Neural cell (in vitro differentiated cells): Measurements from ENCODE around the gene COL19A1. TPM values are rescaled to one million over a fixed set of nuclear protein-coding genes. Genes with fewer than 3 reads are reported as not detected.

Source experiments
- H2AFZ ChIP-seq: fragments of 200-600, 300-800 bp; sonication (generic), shearing (Covaris generic); 2 replicates; pipeline ENCODE4 v1.6.0; 2014; ENCODE audit warnings: low read depth, mild to moderate bottlenecking, antibody characterized with exemption, low read length, moderate library complexity
- H3F3A ChIP-seq: fragments of 200-600 bp; shearing (Covaris generic); 2 replicates; pipeline ENCODE4 v1.6.1; 2016; ENCODE audit warnings: mild to moderate bottlenecking, moderate library complexity, mixed read lengths, antibody characterized with exemption, low read length; ENCODE audit not compliant: insufficient read depth, poor library complexity, severe bottlenecking
- H3K27ac ChIP-seq: fragments of 200-600, 300-800 bp; sonication (generic), shearing (Covaris generic); 2 replicates; pipeline ENCODE4 v1.5.1; 2014; ENCODE audit warnings: mild to moderate bottlenecking, low read length, moderate library complexity
- H3K27me3 ChIP-seq: fragments of 300-800, 200-600 bp; sonication (generic), shearing (Covaris generic); 2 replicates; pipeline ENCODE4 v1.6.0; 2014; ENCODE audit warnings: mild to moderate bottlenecking, low read depth, low read length, moderate library complexity; ENCODE audit not compliant: insufficient read depth
- H3K36me3 ChIP-seq: fragments of 300-800, 200-600 bp; sonication (generic), shearing (Covaris generic); 2 replicates; pipeline ENCODE4 v1.5.1; 2014; ENCODE audit warnings: mild to moderate bottlenecking, antibody characterized with exemption, low read length, moderate library complexity; ENCODE audit not compliant: insufficient read depth
- H3K4me2 ChIP-seq: fragments of 300-800, 200-600 bp; sonication (generic), shearing (Covaris generic); 2 replicates; pipeline ENCODE4 v1.6.0; 2014; ENCODE audit warnings: mild to moderate bottlenecking, low read length
- H3K4me3 ChIP-seq: fragments of 300-800, 200-600 bp; sonication (generic), shearing (Covaris generic); 2 replicates; pipeline ENCODE4 v1.5.1; 2014; ENCODE audit warnings: mild to moderate bottlenecking, low read length, moderate library complexity
- H3K79me2 ChIP-seq: fragments of 200-600 bp; shearing (Covaris generic); replicated peaks from 2 replicates; pipeline ENCODE4 v1.6.0; 2014; ENCODE audit warnings: mild to moderate bottlenecking, low read length, moderate library complexity; ENCODE audit not compliant: insufficient read depth
- H3K9ac ChIP-seq: fragments of 300-800, 200-600 bp; sonication (generic), shearing (Covaris generic); 2 replicates; pipeline ENCODE4 v1.6.1; 2016; ENCODE audit warnings: mild to moderate bottlenecking, low read length, mixed read lengths
- H3K9me2 ChIP-seq: fragments of 200-600 bp; shearing (Covaris generic); 2 replicates; pipeline ENCODE4 v1.6.1; 2016; ENCODE audit warnings: mild to moderate bottlenecking, low read length, mixed read lengths; ENCODE audit not compliant: insufficient read depth
- H3K9me3 ChIP-seq: fragments of 200-600, 300-800 bp; sonication (generic), shearing (Covaris generic); 2 replicates; pipeline ENCODE4 v1.6.1; 2016; ENCODE audit warnings: mild to moderate bottlenecking, mixed run types, low read length, moderate library complexity, mixed read lengths
- H4K20me1 ChIP-seq: fragments of 200-600 bp; shearing (Covaris generic); 2 replicates; pipeline ENCODE4 v1.6.1; 2016; ENCODE audit warnings: mild to moderate bottlenecking, mixed run types; ENCODE audit not compliant: insufficient read depth
- CTCF ChIP-seq: fragments of 450-650 bp; IDR thresholded peaks from 2 replicates; pipeline ENCODE4 v1.5.1; 2014; ENCODE audit warnings: antibody characterized with exemption, mild to moderate bottlenecking, moderate library complexity; ENCODE audit not compliant: poor library complexity, severe bottlenecking
- EP300 ChIP-seq: fragments of 450-650 bp; conservative IDR thresholded peaks from 2 replicates; pipeline ENCODE4 v1.6.1; 2014; ENCODE audit warnings: antibody characterized with exemption, mild to moderate bottlenecking, moderate library complexity; ENCODE audit not compliant: poor library complexity, severe bottlenecking
- EZH2 ChIP-seq: fragments of 200-600, 300-800 bp; shearing (Covaris generic), sonication (generic); IDR thresholded peaks from 2 replicates; pipeline ENCODE4 v1.6.1; 2014; ENCODE audit warnings: antibody characterized with exemption, low read length, borderline replicate concordance, mild to moderate bottlenecking; ENCODE audit not compliant: insufficient read depth, poor library complexity, severe bottlenecking
- MXI1 ChIP-seq: fragments of 450-650 bp; conservative IDR thresholded peaks from 2 replicates; pipeline ENCODE4 v1.6.1; 2014; ENCODE audit warnings: antibody characterized with exemption, mild to moderate bottlenecking; ENCODE audit not compliant: poor library complexity, severe bottlenecking
- POLR2AphosphoS5 ChIP-seq: IDR thresholded peaks from 2 replicates; pipeline ENCODE4 v1.6.1; 2012
- RAD21 ChIP-seq: fragments of 450-650 bp; conservative IDR thresholded peaks from 2 replicates; pipeline ENCODE4 v1.6.1; 2014; ENCODE audit warnings: antibody characterized with exemption, mild to moderate bottlenecking, moderate library complexity
- REST ChIP-seq: IDR thresholded peaks from 2 replicates; pipeline ENCODE4 v1.6.1; 2012; ENCODE audit warnings: borderline replicate concordance
- SMC3 ChIP-seq: fragments of 450-650 bp; conservative IDR thresholded peaks from 2 replicates; pipeline ENCODE4 v1.6.1; 2014; ENCODE audit warnings: antibody characterized with exemption, mild to moderate bottlenecking, moderate library complexity; ENCODE audit not compliant: poor library complexity
- TAF1 ChIP-seq: IDR thresholded peaks from 2 replicates; pipeline ENCODE4 v1.6.1; 2012; ENCODE audit warnings: low read depth
- polyA plus RNA-seq: library from polyadenylated mRNA; depleted of rRNA; stranded (reverse); fragments of >200 nt; gene quantifications from 2 replicates; pipeline ENCODE4 v1.2.3, GENCODE V29; 2014

Gene COL19A1
- polyA plus RNA-seq, 1 donor from 2014 or later: 0.24 TPM

- no peaks in the 10 kb centered on the region for H3K9me2 ChIP-seq
- no peak overlapping the region for H3K9ac ChIP-seq
- H3K4me3 ChIP-seq: no peak overlapping the region
Observed at GRCh38 chr6:70099732-70100131, 233.4 kb downstream of the COL19A1 start.

GRCh38 chr6:70103798-70104197 lies 237.4 kb downstream of the COL19A1 start:
- H3K27me3 ChIP-seq: no peaks in the 10 kb centered on the region
- no peak overlapping the region for H3K4me3 ChIP-seq
- H3K9ac ChIP-seq: no peak overlapping the region
- no peaks in the 10 kb centered on the region for H3F3A ChIP-seq
- H2AFZ ChIP-seq: no peak overlapping the region
- TF ChIP-seq SMC3: no peak
- no peak for TF ChIP-seq MXI1
- no peak for TF ChIP-seq EP300
- no peaks in the 10 kb centered on the region for H3K79me2 ChIP-seq
- no peaks in the 10 kb centered on the region for H3K9me2 ChIP-seq
- no peaks in the 10 kb centered on the region for H4K20me1 ChIP-seq
- no peak overlapping the region for H3K27ac ChIP-seq
- H3K9me3 ChIP-seq: no peaks in the 10 kb centered on the region
- no peaks in the 10 kb centered on the region for H3K36me3 ChIP-seq
- H3K4me2 ChIP-seq: no peak overlapping the region

More at GRCh38 chr6:70099732-70100131, 233.4 kb downstream of the COL19A1 start:
- TF ChIP-seq TAF1 (no peak), POLR2AphosphoS5 (no peak), REST (no peak), SMC3 (no peak), EP300 (no peak), EZH2 (no peak), MXI1 (no peak), CTCF (no peak), RAD21 (no peak)
- H3K4me2 ChIP-seq: no peak overlapping the region
- no peaks in the 10 kb centered on the region for H3F3A ChIP-seq
- H3K27ac ChIP-seq: no peak overlapping the region
- no peaks in the 10 kb centered on the region for H4K20me1 ChIP-seq
- H3K79me2 ChIP-seq: no peaks in the 10 kb centered on the region
- no peaks in the 10 kb centered on the region for H3K36me3 ChIP-seq
- H2AFZ ChIP-seq: no peak overlapping the region
- H3K9me3 ChIP-seq: no peaks in the 10 kb centered on the region
- H3K27me3 ChIP-seq: no peaks in the 10 kb centered on the region
